GM12874 (cell line): ENCODE measurements around the gene PLBD2.

Experiments
- CTCF ChIP-seq: IDR thresholded peaks from 2 replicates; pipeline ENCODE4 v1.5.1; 2011; ENCODE audit warnings: low read depth, mild to moderate bottlenecking, control low read depth, low read length, moderate library complexity; ENCODE audit not compliant: insufficient read depth

The PLBD2 gene

GRCh38 chr12:113385282-113385882 is 27.0 kb downstream of the PLBD2 start:
- no peak for TF ChIP-seq CTCF

- TF ChIP-seq CTCF, result no peak
These were observed 28.6 kb downstream of the PLBD2 start for GRCh38 chr12:113386866-113387566.

GRCh38 chr12:113387631-113388030 is 29.2 kb downstream of the PLBD2 start:
- no peak for TF ChIP-seq CTCF

GRCh38 chr12:113388351-113388750 is 30.0 kb downstream of the PLBD2 start:
- TF ChIP-seq CTCF, result no peak

- TF ChIP-seq CTCF, result no peak
These were observed 32.0 kb downstream of the PLBD2 start for GRCh38 chr12:113390064-113391043.

DNA sequence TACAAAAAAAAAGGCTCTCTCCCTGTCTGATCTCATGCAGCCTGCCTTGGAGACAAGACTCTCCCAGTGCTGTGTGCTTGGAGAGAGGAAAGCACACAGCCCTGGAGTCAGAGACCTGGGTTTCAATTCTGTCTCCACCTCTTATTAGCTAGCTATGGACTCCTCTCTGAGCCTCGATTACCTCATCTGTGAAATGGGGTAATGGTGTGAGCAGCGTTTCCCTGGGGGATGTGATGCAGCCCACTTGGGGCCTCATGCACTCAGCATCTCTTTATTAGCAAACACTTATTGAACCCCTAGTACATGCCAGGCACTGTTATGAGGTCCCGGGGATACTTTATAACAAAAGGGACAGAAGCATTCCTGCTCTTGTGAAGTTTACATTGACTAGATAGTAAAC is 32.8 kb downstream of the PLBD2 start:
- no peak for TF ChIP-seq CTCF
